ENCODE measurements around the gene DYNC1LI1.

Gene DYNC1LI1

DNA sequence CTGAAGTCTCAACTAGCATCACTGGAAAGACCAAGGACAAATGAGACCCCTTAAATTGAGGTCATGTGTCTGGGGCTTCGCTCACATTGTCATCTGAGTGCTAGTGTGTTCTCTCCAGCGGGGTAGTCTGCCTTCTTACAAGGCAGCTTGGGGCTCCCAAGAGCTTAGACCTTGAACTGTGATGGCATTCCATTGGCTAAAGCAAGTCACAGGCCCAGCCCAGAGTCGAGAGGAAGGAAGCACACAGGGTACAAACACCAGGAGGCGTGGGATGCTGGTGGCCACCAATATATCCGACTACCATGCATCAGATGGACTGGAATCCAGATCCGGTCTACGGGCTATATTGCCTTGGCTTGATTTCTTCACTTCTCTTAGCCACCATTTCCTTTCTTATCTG, 31.5 kb upstream of the DYNC1LI1 start:
- Histone ChIP-seq H3K9me3 (ENCODE audit: control insufficient read depth, low read length) (no peaks in the 10 kb centered on the region), H3K27ac (ENCODE audit: insufficient read depth, low read length, poor library complexity, severe bottlenecking) (no peak overlapping the region), H3K36me3 (ENCODE audit: control insufficient read depth, insufficient read depth, low read length) (no peaks in the 10 kb centered on the region), H3K4me3 (ENCODE audit: insufficient read depth, low read depth, low read length, poor library complexity, severe bottlenecking) (no peak overlapping the region), H3K27me3 (replicated peaks; ENCODE audit: control insufficient read depth, insufficient read depth, low read length, poor library complexity, severe bottlenecking) (no peaks in the 10 kb centered on the region), H3K4me1 (ENCODE audit: control insufficient read depth, insufficient read depth, low read length, poor library complexity, severe bottlenecking) (no peaks in the 10 kb centered on the region)
- DNase-seq = no peak

DNA sequence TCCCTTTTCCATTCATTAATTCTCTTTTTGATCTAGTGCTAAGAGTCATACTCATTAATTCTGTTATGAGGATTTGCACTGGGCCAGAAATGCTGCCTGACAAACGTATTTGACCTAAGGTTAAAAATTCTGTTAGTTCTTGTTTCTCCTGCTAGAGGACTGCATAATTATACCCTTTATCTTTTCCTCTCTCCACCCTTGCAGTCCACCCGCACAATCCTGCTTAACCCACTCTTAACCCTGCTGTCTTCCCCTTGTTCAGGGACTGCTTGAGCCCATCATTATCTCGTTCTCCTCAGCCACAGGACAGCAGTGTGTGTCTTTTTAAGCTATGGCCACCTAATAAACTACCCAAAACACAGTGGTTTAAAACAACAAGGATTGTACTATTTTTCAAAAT, 31.1 kb upstream of the DYNC1LI1 start:
- H3K36me3 ChIP-seq (ENCODE audit: control insufficient read depth, insufficient read depth, low read length) = no peaks in the 10 kb centered on the region
- DNase-seq = no peak
- no peaks in the 10 kb centered on the region for H3K27me3 ChIP-seq (replicated peaks; ENCODE audit: control insufficient read depth, insufficient read depth, low read length, poor library complexity, severe bottlenecking)
- no peak overlapping the region for H3K4me3 ChIP-seq (ENCODE audit: insufficient read depth, low read depth, low read length, poor library complexity, severe bottlenecking)
- H3K4me1 ChIP-seq (ENCODE audit: control insufficient read depth, insufficient read depth, low read length, poor library complexity, severe bottlenecking) = no peaks in the 10 kb centered on the region
- no peaks in the 10 kb centered on the region for H3K9me3 ChIP-seq (ENCODE audit: control insufficient read depth, low read length)
- no peak overlapping the region for H3K27ac ChIP-seq (ENCODE audit: insufficient read depth, low read length, poor library complexity, severe bottlenecking)

DNA sequence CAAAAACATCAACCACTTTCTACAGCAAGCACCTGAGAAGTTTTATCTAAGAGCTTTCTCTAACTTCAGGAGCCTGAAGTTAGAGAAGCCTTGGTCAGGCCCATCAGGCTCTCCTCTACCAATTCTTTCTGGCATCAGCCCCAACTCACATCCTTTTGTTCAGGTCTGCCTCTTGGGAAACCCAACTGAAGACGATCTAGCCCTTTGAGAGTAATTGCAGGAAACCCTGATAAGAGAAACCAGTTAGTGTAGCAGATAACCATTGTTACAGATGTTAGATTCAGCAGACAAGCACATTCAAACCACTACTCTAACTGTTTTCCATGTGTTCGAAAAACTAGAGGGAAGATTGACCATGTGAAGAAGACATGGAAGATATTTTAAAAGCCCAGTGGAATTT, 27.0 kb upstream of the DYNC1LI1 start:
- H3K27ac ChIP-seq (ENCODE audit: insufficient read depth, low read length, poor library complexity, severe bottlenecking) = no peak overlapping the region
- H3K36me3 ChIP-seq (ENCODE audit: control insufficient read depth, insufficient read depth, low read length) = no peaks in the 10 kb centered on the region
- no peak overlapping the region for H3K4me3 ChIP-seq (ENCODE audit: insufficient read depth, low read depth, low read length, poor library complexity, severe bottlenecking)
- no peaks in the 10 kb centered on the region for H3K9me3 ChIP-seq (ENCODE audit: control insufficient read depth, low read length)
- DNase-seq = no peak
- no peaks in the 10 kb centered on the region for H3K4me1 ChIP-seq (ENCODE audit: control insufficient read depth, insufficient read depth, low read length, poor library complexity, severe bottlenecking)
- no peaks in the 10 kb centered on the region for H3K27me3 ChIP-seq (replicated peaks; ENCODE audit: control insufficient read depth, insufficient read depth, low read length, poor library complexity, severe bottlenecking)

DNA sequence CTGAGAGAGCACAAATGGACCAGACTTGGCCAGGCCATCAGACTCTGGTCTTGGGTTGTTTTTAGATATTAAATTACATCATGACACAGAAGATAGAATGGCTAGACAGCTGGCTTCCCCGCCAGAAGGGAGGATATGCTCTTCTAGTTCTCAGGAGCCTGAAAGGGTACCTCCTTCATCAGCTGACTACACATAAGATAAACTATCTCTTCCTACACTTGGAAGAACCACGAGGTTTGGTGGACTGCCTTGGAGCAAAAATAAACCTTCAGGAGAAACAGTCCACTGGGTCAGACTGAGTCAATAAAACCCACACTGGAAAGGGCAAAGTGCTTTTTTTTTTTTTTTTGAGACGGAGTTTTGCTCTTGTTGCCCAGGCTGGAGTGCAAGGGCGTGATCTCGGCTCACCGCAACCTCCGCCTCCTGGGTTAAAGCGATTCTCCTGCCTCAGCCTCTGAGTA, 26.3 kb upstream of the DYNC1LI1 start:
- no peaks in the 10 kb centered on the region for H3K9me3 ChIP-seq (ENCODE audit: control insufficient read depth, low read length)

DNA sequence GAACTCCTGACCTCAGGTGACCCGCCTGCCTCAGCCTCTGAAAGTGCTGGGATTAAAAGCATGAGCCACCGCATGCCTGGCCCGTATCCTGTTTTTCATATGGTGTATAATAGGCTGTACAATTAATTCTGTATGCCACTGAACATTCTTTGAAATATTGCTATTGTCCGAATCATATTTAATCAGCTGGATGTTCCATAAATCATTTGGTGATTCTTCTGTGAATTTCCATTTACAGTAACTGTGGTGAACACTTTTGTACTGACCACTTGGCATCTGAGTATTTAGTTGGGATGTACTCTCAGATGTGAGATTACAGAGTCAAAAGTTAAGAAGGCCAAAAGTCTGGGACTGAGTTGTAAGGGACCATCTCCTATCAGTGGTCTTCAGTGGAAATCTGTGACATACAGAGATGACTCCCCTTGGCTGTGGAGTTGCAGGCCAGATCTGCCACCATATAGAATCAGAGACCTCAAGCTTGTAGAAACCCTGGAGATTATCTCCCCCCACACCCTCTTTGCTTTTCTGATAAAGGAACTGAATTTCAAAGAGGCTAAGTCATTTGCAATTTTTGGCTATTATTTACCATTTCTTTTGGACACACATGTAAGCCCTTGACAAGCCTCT, 25.7 kb upstream of the DYNC1LI1 start:
- no peak for DNase-seq

More for the DNA sequence above, 26.3 kb upstream of the DYNC1LI1 start:
- no peak overlapping the region for H3K4me3 ChIP-seq (ENCODE audit: insufficient read depth, low read depth, low read length, poor library complexity, severe bottlenecking)
- no peaks in the 10 kb centered on the region for H3K4me1 ChIP-seq (ENCODE audit: control insufficient read depth, insufficient read depth, low read length, poor library complexity, severe bottlenecking)
- H3K27me3 ChIP-seq (replicated peaks; ENCODE audit: control insufficient read depth, insufficient read depth, low read length, poor library complexity, severe bottlenecking) = no peaks in the 10 kb centered on the region
- no peak for DNase-seq
- H3K36me3 ChIP-seq (ENCODE audit: control insufficient read depth, insufficient read depth, low read length) = no peaks in the 10 kb centered on the region
- H3K27ac ChIP-seq (ENCODE audit: insufficient read depth, low read length, poor library complexity, severe bottlenecking) = no peak overlapping the region

DNA sequence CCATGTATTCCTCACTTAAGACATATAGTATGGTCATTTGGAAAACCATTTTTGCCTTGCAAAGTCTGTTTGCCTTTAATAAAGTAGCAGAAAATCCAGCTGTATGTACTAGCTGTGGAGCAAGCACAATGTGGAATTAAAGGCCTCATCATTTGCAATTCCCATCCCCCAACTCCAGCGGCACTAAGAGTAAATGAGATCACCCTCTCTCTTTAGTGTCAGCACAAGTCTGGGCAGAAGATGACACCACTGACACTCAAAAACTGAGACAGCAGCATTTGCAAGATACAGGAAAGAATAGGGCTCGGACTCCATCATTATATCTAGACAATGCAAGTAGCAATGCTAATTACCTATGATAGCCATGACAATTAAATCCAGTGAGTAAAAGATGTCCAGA, 24.7 kb upstream of the DYNC1LI1 start:
- DNase-seq = no peak
- H3K36me3 ChIP-seq (ENCODE audit: control insufficient read depth, insufficient read depth, low read length) = no peaks in the 10 kb centered on the region
- H3K4me1 ChIP-seq (ENCODE audit: control insufficient read depth, insufficient read depth, low read length, poor library complexity, severe bottlenecking) = no peaks in the 10 kb centered on the region
- H3K27ac ChIP-seq (ENCODE audit: insufficient read depth, low read length, poor library complexity, severe bottlenecking) = no peak overlapping the region
- no peaks in the 10 kb centered on the region for H3K27me3 ChIP-seq (replicated peaks; ENCODE audit: control insufficient read depth, insufficient read depth, low read length, poor library complexity, severe bottlenecking)
- H3K4me3 ChIP-seq (ENCODE audit: insufficient read depth, low read depth, low read length, poor library complexity, severe bottlenecking) = no peak overlapping the region
- no peaks in the 10 kb centered on the region for H3K9me3 ChIP-seq (ENCODE audit: control insufficient read depth, low read length)

More for the DNA sequence above, 25.7 kb upstream of the DYNC1LI1 start:
- Histone ChIP-seq H3K36me3 (ENCODE audit: control insufficient read depth, insufficient read depth, low read length) (no peaks in the 10 kb centered on the region), H3K4me1 (ENCODE audit: control insufficient read depth, insufficient read depth, low read length, poor library complexity, severe bottlenecking) (no peaks in the 10 kb centered on the region), H3K4me3 (ENCODE audit: insufficient read depth, low read depth, low read length, poor library complexity, severe bottlenecking) (no peak overlapping the region), H3K9me3 (ENCODE audit: control insufficient read depth, low read length) (no peaks in the 10 kb centered on the region), H3K27ac (ENCODE audit: insufficient read depth, low read length, poor library complexity, severe bottlenecking) (no peak overlapping the region), H3K27me3 (replicated peaks; ENCODE audit: control insufficient read depth, insufficient read depth, low read length, poor library complexity, severe bottlenecking) (no peaks in the 10 kb centered on the region)

DNA sequence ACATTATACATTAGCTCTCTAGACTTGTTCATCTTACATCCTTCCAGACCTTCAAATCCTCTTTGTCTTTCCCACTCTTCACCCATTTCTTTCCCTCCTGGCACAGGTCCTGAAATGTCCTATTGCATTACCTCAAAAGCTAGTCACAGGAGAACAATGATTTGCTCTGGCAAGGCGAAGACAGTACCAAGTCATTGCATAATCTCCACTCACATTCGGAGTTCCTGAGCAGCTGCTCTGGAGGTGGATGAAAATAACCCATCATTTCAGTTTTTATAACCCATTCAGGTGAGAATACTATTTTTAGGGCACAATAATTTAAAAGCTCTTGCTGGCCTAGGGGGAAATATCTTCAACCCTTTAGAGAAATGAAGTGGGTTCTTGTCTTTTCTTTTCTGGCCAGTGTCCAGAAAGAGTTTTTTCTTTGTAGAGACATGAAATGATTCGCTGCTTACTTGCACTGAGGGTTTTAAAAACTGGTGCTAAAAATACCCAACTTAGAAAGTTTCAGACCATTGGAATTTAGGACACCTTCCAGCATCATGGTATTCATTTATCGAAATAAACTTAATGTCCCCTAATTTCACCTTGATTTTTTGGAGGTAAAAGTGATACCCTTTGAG, 23.4 kb upstream of the DYNC1LI1 start:
- no peak overlapping the region for H3K27ac ChIP-seq (ENCODE audit: insufficient read depth, low read length, poor library complexity, severe bottlenecking)
- H3K9me3 ChIP-seq (ENCODE audit: control insufficient read depth, low read length) = no peaks in the 10 kb centered on the region
- no peaks in the 10 kb centered on the region for H3K36me3 ChIP-seq (ENCODE audit: control insufficient read depth, insufficient read depth, low read length)
- H3K27me3 ChIP-seq (replicated peaks; ENCODE audit: control insufficient read depth, insufficient read depth, low read length, poor library complexity, severe bottlenecking) = no peaks in the 10 kb centered on the region
- no peak overlapping the region for H3K4me3 ChIP-seq (ENCODE audit: insufficient read depth, low read depth, low read length, poor library complexity, severe bottlenecking)
- DNase-seq = no peak
- no peaks in the 10 kb centered on the region for H3K4me1 ChIP-seq (ENCODE audit: control insufficient read depth, insufficient read depth, low read length, poor library complexity, severe bottlenecking)

DNA sequence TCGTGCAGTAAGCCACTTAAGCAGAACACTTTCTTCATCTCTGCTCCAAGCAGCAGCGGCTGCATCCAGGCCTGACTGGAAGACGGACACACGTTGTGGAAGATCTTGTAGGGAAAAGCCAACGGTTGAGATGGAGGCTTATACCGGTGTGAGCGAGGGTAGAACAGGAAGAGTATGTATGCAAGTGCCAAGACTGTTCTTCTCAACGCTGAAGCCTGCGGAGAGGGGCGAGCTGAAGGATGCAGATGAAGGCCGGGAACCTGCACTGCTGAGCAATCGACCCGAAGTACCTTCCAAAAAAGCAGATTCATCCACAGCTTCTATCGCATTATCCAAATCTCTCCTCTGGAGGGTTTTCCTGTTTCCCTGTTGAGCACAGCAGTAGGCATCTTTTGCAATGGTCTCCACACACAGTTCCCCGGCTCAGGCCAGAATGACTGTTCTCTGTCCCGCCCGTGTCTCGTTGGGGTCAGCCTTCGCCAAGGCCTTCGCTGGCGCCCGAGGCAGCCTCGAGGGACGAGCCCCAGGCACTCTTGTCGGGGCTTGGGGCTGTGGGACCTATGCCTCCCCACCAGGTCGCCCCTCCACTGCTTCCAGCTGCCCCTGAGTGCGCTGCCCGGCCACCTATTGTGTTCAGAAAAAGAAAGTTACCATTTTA, 22.2 kb upstream of the DYNC1LI1 start:
- Histone ChIP-seq H3K4me1 (ENCODE audit: control insufficient read depth, insufficient read depth, low read length, poor library complexity, severe bottlenecking) (no peaks in the 10 kb centered on the region), H3K9me3 (ENCODE audit: control insufficient read depth, low read length) (no peaks in the 10 kb centered on the region), H3K27ac (ENCODE audit: insufficient read depth, low read length, poor library complexity, severe bottlenecking) (no peak overlapping the region), H3K27me3 (replicated peaks; ENCODE audit: control insufficient read depth, insufficient read depth, low read length, poor library complexity, severe bottlenecking) (no peaks in the 10 kb centered on the region), H3K36me3 (ENCODE audit: control insufficient read depth, insufficient read depth, low read length) (no peaks in the 10 kb centered on the region), H3K4me3 (ENCODE audit: insufficient read depth, low read depth, low read length, poor library complexity, severe bottlenecking) (no peak overlapping the region)
- no peak for DNase-seq

DNA sequence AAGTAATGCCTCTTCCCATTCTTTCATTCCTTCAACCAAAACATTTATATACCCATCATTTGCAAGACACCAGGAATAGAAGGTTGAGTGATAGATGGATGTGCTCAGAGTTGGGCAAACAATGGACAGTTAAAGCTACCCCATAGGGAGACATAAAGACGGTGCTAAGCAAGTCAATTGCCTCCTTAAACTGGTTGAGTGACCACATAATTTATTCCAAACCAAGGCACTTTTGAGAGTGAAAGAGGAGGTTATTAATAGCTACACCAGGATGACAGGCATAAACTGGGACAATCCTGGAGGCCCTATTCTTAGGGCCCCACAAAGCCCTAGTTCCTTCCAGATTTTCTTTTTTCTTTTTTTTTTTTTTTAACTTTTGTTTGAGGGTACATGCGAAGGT, 21.4 kb upstream of the DYNC1LI1 start:
- Histone ChIP-seq H3K4me3 (ENCODE audit: insufficient read depth, low read depth, low read length, poor library complexity, severe bottlenecking) (no peak overlapping the region), H3K36me3 (ENCODE audit: control insufficient read depth, insufficient read depth, low read length) (no peaks in the 10 kb centered on the region), H3K9me3 (ENCODE audit: control insufficient read depth, low read length) (no peaks in the 10 kb centered on the region)

DNA sequence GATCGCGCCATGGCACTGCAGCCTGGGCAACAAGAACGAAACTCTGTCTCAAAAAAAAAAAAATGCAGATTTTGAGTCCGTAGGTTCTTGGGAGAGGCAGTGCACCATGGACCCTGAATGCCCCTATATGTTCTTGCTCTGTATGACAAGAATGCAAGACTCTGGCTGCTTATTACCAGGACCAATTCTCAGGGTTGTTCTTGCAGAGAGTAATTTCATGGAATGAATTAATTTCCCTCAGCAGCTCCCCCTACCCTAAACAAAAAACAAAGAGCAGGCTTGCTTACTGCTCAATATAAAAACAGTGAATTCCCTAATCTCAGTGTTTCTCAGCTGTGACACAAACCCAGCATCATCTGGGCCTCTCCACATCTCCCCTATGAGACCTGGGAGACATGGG, 20.5 kb upstream of the DYNC1LI1 start:
- no peak for DNase-seq
- Histone ChIP-seq H3K4me3 (ENCODE audit: insufficient read depth, low read depth, low read length, poor library complexity, severe bottlenecking) (no peak overlapping the region), H3K27me3 (replicated peaks; ENCODE audit: control insufficient read depth, insufficient read depth, low read length, poor library complexity, severe bottlenecking) (no peaks in the 10 kb centered on the region), H3K4me1 (ENCODE audit: control insufficient read depth, insufficient read depth, low read length, poor library complexity, severe bottlenecking) (no peaks in the 10 kb centered on the region), H3K36me3 (ENCODE audit: control insufficient read depth, insufficient read depth, low read length) (no peaks in the 10 kb centered on the region), H3K9me3 (ENCODE audit: control insufficient read depth, low read length) (no peaks in the 10 kb centered on the region), H3K27ac (ENCODE audit: insufficient read depth, low read length, poor library complexity, severe bottlenecking) (no peak overlapping the region)

More for the DNA sequence above, 21.4 kb upstream of the DYNC1LI1 start:
- DNase-seq = no peak
- no peaks in the 10 kb centered on the region for H3K27me3 ChIP-seq (replicated peaks; ENCODE audit: control insufficient read depth, insufficient read depth, low read length, poor library complexity, severe bottlenecking)
- H3K4me1 ChIP-seq (ENCODE audit: control insufficient read depth, insufficient read depth, low read length, poor library complexity, severe bottlenecking) = no peaks in the 10 kb centered on the region
- no peak overlapping the region for H3K27ac ChIP-seq (ENCODE audit: insufficient read depth, low read length, poor library complexity, severe bottlenecking)

Measured in effector memory CD4-positive, alpha-beta T cell (primary cell).